ENCODE data around the gene SNRNP25.

The SNRNP25 gene

GRCh38 chr16:78444-79150, 25.0 kb downstream of the SNRNP25 start:
- no peak for DNase-seq

- no peak for DNase-seq
These were observed 25.8 kb downstream of the SNRNP25 start for GRCh38 chr16:79151-80054.

- DNase-seq: no peak
These were observed 29.5 kb downstream of the SNRNP25 start for GRCh38 chr16:83060-83603.

GRCh38 chr16:83781-84615, 30.4 kb downstream of the SNRNP25 start:
- DNase-seq: no peak

GRCh38 chr16:84718-85406, 31.2 kb downstream of the SNRNP25 start:
- peak; percentile 78 for DNase-seq

- no peak for DNase-seq
These were observed 31.8 kb downstream of the SNRNP25 start for GRCh38 chr16:85407-85782.

GRCh38 chr16:85865-86264, 32.2 kb downstream of the SNRNP25 start:
- DNase-seq: no peak

GRCh38 chr16:86483-86952, 32.9 kb downstream of the SNRNP25 start:
- no peak for DNase-seq

- no peak for DNase-seq
These were observed 35.0 kb downstream of the SNRNP25 start for GRCh38 chr16:88613-89012.

- DNase-seq: no peak
These were observed 36.0 kb downstream of the SNRNP25 start for GRCh38 chr16:89391-90302.

GRCh38 chr16:91484-91883, 37.9 kb downstream of the SNRNP25 start:
- DNase-seq: peak; percentile 65

GRCh38 chr16:92431-93339, 39.1 kb downstream of the SNRNP25 start:
- DNase-seq: peak; percentile 34

- DNase-seq: no peak
These were observed 41.3 kb downstream of the SNRNP25 start for GRCh38 chr16:94918-95265.

GRCh38 chr16:96935-97381, 43.3 kb downstream of the SNRNP25 start:
- DNase-seq: peak; percentile 86

- no peak for DNase-seq
These were observed 44.2 kb downstream of the SNRNP25 start for GRCh38 chr16:97822-98221.

- DNase-seq: no peak
These were observed 47.4 kb downstream of the SNRNP25 start for GRCh38 chr16:100989-101388.

GRCh38 chr16:101586-101985, 48.0 kb downstream of the SNRNP25 start:
- no peak for DNase-seq

- DNase-seq: peak; percentile 42
These were observed 48.6 kb downstream of the SNRNP25 start for GRCh38 chr16:102060-102855.

GRCh38 chr16:104355-104754, 50.7 kb downstream of the SNRNP25 start:
- DNase-seq: no peak

Measured in left hindlimb (tissue), 1 donor.